ENCODE results near the gene CLDN5. TPM values are rescaled to one million over a fixed set of nuclear protein-coding genes. Genes with fewer than 3 reads are reported as not detected.

CLDN5 gene
- total and polyA plus RNA-seq, 2 of the 4 experiments (the other 2 are of a cell fraction), result 0.18 to 0.21 TPM

DNA sequence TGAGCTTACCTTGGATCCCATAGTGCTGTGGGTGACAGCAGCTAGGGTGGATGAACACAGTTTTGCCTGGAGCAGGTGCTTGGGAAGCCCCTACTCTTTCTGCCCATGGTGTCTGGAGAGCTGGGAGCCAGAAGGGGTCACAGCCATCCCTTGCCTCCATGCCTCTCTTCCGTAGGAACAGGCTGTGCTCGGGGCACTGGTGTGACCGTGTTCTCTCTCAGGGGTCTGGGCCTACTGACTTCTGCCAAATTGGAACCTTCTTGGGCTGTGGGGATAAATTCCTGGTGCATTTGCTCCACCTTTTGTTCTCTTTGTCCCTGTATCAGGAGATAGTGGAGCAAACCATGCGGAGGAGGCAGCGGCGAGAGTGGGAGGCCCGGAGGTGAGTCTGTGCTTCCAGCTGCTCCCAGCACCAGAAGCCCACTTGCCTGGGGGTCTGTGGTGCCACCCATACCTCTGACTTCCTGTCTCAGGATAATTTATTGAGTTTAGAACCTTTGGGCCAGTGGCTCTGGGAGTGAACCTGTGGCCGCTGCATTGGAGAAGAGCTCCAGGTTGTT is 30.1 kb downstream of the CLDN5 start:
- dilution Hi-C loops (cut with HindIII; ENCODE audit: low sequenced_read_pairs, unreplicated experiment) (no loop called here), intact Hi-C loops (cut with micrococcal nuclease) (no loop called here), in situ Hi-C loops (cut with MboI; ENCODE audit: low sequenced_read_pairs) (no loop called here)
- Histone ChIP-seq H4K20me1 (ENCODE audit: insufficient read depth, low read length) (no peaks in the 10 kb centered on the region), H3K27me3 (ENCODE audit: control insufficient read depth, insufficient read depth, low read length) (no peaks in the 10 kb centered on the region), H4K91ac (ENCODE audit: insufficient read depth, low read depth, low read length) (no peak overlapping the region), H3K9me1 (ENCODE audit: insufficient read depth, low read length) (peaks cover 4% of the 10 kb centered on the region; the same call in 1 of the 2 replicates), H4K5ac (ENCODE audit: low read depth, low read length) (no peak overlapping the region), H3K9me3 (ENCODE audit: control insufficient read depth, insufficient read depth, low read length) (no peaks in the 10 kb centered on the region), H3K4me1 (ENCODE audit: control insufficient read depth, insufficient read depth, low read length) (peaks cover 3% of the 10 kb centered on the region), H3K56ac (ENCODE audit: extremely low read depth, insufficient read depth, low read length) (no peak overlapping the region), H2AK9ac (replicated peaks; ENCODE audit: low read depth, low read length, poor library complexity) (no peak overlapping the region), H3K27ac (ENCODE audit: insufficient read depth, low read length) (no peak overlapping the region), H3K14ac (replicated peaks; ENCODE audit: low read depth, low read length) (no peak overlapping the region), H2BK20ac (ENCODE audit: low read depth, low read length) (no peak overlapping the region), H3K23ac (ENCODE audit: low read depth, low read length) (no peak overlapping the region), H3K18ac (ENCODE audit: low read depth, low read length) (no peak overlapping the region), H2BK5ac (ENCODE audit: low read depth, low read length, poor library complexity, severe bottlenecking) (no peak overlapping the region), H4K8ac (ENCODE audit: low read depth in 2 of 2, low read length in 2 of 2) (no peak overlapping the region), H3K4ac (ENCODE audit: low read depth, low read length) (no peak overlapping the region), H2AK5ac (ENCODE audit: low read depth, low read length) (no peak overlapping the region), H2AFZ (replicated peaks; ENCODE audit: low read length, poor library complexity) (no peak overlapping the region), H3K4me2 (ENCODE audit: low read depth, low read length) (no peak overlapping the region), H2BK15ac (ENCODE audit: low read depth, low read length) (no peak overlapping the region), H3K36me3 (ENCODE audit: control insufficient read depth, insufficient read depth, low read length) (peaks cover 3% of the 10 kb centered on the region), H2BK120ac (ENCODE audit: low read depth, low read length) (no peak overlapping the region), H3K9ac (ENCODE audit: low read depth, low read length) (no peak overlapping the region), H3K4me3 (ENCODE audit: insufficient read depth, low read depth, low read length) (no peak overlapping the region), H3K79me1 (ENCODE audit: low read depth in 1 of 2, low read length in 2 of 2) (no peaks in the 10 kb centered on the region)
- no peak for TF ChIP-seq USF2 (IDR thresholded peaks at IDR 0.05; ENCODE audit: low read depth, low read length)
- no peak for TF ChIP-seq RCOR1 (IDR thresholded peaks at IDR 0.05; ENCODE audit: insufficient replicate concordance, low read length)
- no peak for TF ChIP-seq MAZ (IDR thresholded peaks at IDR 0.05; ENCODE audit: borderline replicate concordance, low read depth, low read length)
- no peak for TF ChIP-seq BHLHE40 (IDR thresholded peaks at IDR 0.05; ENCODE audit: low read depth, low read length)
- TF ChIP-seq MXI1 (IDR thresholded peaks at IDR 0.05; ENCODE audit: borderline replicate concordance, low read depth, low read length), result no peak
- no peak for TF ChIP-seq MAFK (IDR thresholded peaks at IDR 0.05; ENCODE audit: low read depth, low read length)
- no peak for TF ChIP-seq POLR2A (IDR thresholded peaks at IDR 0.05; ENCODE audit: low read depth, low read length)
- TF ChIP-seq FOS (IDR thresholded peaks at IDR 0.05; ENCODE audit: low read depth, low read length), result no peak
- no peak for TF ChIP-seq RFX5 (IDR thresholded peaks at IDR 0.05; ENCODE audit: low read depth, low read length)
- TF ChIP-seq CTCF (conservative IDR thresholded peaks at IDR 0.05; ENCODE audit: low read depth, low read length), result no peak
- CTCF ChIA-PET, result no interaction called here
- no TSS peak for BruUV-seq (replicated peaks)
- 100% methylated on average over 4 of the region's 8 CpGs; no CpG with 5 or more reads in 1 of the 2 experiments for WGBS, 2 experiments (ENCODE audit: extremely low coverage in 2 of 2, insufficient read length in 1 of 2)
- DNase-seq (no peak), ATAC-seq (ENCODE audit: low read depth) (no peak)
- POLR2A ChIA-PET (ENCODE audit: unreplicated experiment), result no interaction called here
